ENCODE data around the gene AHSG. TPM values are rescaled to one million over a fixed set of nuclear protein-coding genes. Genes with fewer than 3 reads are reported as not detected.
A peak's percentile ranks its signal among the peaks of the same experiment; 100 is the strongest.

Gene AHSG
- total RNA-seq, 1 donor from 2014 or later, result not detected

DNA sequence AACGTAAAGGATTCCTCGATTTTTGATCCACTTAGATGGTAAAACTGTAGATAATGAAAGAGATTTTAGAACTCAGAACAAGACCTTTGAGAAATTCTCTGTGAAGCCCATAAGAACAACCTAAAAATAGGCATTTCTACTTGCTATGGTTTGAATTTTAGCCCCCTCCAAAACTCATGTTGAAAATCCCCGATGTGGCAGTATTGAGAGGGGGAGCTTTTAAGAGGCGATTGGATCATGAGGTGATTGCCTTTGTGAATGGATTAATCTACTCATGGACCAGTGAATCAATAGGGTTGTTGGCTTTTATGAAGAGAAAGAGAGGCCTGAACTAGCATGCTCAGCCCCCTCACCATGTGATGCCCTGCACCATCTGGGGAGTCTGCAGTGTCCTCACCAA lies 20.2 kb upstream of the AHSG start:
- DNase-seq (ENCODE audit: low read depth in 2 of 2), result no peak

DNA sequence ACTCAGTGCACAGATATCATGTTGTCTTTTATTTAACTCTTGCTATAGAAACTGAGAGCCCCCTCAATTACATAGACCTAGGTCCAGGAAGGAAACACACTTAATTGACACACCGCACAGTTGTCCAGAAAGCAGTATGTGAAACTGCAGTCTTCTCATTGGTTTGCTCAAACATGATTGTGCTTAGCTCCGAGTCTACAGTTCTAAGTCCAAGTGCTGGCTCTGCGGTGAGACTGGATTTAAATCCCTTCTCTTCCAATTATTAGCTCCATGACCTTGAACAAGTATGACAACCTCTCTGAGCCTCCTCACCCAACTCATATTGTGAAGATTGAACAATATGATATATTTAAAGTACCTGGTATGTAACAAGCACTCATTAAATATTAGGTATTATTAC lies 19.0 kb upstream of the AHSG start:
- DNase-seq (ENCODE audit: low read depth in 2 of 2), result no peak

DNA sequence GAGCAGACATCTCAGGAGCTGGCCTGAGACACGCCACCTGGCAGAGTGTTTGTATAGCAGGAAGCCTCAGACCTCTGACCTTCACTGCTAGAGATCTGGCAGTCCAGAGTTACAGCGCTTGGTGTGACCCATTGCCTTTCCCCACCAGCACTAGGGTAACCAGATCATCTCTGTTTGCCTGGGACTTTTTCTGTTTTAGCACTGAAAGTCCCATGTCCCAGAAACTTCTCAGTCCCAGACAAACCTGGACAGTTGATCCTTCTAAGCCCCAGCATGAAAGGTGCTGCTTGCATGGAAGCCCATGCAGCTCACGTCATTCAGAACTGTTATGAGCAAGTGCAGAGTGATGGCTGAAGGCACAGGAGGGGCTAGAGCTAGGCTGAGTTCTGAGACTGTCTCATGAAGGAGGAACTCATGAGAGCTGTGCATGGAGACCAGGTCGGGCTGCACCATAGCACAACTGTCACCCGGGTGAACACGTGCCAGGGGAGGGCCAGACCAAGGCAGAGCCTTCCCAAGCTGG lies 18.2 kb upstream of the AHSG start:
- DNase-seq (ENCODE audit: low read depth in 2 of 2), result no peak

DNA sequence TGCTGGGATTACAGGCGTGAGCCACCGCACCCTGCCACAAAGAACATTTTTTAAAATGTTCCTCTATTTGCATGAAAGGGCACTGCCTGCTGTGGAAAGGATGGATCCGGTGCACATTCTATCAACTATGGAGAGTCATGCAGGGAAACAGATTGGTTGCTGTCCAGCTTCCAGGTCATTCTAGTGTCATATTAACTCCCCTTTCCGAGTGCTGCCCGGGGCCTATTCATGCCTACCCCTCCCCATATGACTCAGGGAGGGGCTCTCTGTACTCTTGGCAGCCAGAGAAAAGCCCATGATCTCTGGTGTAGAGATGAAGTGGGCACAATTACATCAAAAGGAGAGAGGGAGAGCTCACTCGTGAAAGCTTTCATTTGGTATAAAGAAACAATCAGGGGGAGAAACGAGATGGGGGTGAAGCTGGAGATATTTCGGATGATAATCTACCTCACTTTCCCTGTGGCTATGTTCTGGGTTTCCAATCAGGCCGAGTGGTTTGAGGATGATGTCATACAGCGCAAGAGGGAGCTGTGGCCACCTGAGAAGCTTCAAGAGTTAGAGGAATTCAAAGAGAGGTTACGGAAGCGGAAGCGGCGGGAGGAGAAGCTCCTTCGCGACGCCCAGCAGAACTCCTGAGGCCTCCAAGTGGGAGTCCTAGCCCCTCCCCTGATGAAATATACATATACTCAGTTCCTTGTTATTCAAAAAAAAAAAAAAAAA lies 16.1 kb upstream of the AHSG start:
- DNase-seq (ENCODE audit: low read depth in 2 of 2), result no peak

DNA sequence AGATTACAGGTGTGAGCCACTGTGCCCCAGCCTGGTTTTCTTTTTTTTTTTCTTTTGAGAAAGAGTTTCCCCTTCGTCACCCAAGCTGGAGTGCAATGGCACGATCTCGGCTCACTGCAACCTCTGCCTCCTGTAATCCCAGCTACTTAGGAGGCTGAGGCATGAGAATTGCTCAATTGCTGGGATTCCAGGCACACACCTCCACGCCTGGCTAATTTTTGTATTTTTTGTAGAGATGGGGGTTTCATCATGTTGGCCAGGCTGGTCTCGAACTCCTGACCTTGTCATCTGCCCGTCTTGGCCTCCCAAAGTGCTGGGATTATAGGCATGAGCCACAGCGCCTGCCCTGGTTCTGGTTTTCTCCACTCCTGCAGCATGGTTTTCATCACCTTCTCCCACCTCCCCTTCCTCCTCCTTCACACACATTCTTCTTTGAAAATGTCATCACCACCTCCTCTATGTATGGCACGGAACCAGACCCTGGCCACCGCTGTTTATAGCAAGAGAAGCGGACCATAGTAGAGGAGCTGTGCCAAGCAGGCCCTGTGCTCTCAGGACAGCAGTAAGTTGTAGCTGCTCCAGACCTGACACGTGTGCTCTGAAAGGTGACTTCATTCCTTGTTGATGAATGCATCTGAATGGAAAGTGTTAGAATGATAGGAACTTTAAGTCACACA lies 14.6 kb upstream of the AHSG start:
- no peak for DNase-seq (ENCODE audit: low read depth in 2 of 2)

DNA sequence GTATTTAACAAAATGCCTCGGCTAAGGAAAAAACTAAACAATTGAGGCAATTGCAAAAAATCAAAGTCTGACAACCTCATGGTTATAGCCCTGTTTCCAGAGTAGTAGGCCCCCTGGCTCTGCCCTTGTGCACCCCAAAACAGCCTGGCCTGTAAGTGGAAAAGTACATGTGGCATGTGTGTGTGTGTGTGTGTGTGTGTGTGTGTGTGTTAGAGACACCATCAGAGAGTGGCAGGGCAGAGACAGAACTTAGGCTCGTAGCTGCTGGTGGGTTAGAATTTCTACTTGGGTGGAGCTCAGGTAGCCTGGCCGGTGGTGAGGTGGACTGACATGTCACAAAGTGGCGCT lies 14.1 kb upstream of the AHSG start:
- DNase-seq (ENCODE audit: low read depth in 2 of 2), result no peak

DNA sequence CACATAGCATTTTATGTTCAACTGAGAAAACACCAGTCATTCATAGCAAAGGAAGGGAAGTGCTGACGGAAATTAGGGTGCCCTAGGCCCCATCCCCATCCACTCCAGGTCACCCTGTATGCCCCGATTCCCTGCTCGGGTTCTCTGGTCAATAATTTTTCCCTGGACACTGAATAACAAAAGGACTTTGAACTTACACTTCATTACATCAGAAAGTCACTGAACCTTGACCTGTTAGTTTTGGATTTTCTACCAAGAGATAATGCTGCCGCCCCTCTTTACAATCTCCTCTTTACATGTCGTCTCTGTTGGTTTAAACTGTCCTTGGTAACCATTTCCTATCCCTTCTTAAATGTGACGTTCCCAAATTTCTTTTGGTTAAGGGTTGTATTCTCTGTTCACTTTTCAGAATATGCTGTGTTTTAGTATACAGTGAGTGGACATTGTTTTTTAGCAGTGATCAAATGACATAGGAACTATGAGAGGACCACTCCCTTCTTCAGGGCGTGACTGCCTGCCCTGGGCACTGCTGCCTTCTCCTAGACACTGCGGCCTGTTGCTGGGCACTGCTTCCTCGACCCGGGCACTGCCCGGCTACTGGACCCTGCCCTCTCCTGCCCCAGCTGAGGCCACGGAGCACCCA lies 13.6 kb upstream of the AHSG start:
- no peak for DNase-seq (ENCODE audit: low read depth in 2 of 2)

DNA sequence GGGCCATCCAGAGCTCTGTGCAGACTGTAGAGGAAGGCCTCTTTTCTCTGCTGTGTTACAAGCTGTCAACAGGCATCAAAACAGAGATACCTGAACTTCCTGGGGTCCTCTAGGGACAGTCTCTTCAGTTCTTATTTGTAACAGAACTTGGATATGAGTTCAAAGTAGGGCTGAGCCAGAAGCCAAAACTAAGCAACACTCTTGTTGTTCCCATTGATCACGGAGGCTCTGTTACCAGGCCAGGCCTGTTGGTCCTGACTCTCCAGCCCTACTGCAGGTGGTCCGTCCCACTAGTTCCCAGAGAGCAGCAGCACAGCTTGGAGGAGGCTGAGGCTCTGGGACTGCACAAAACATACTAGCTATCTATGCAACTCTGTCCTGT lies 13.1 kb upstream of the AHSG start:
- DNase-seq (ENCODE audit: low read depth in 2 of 2), result no peak

DNA sequence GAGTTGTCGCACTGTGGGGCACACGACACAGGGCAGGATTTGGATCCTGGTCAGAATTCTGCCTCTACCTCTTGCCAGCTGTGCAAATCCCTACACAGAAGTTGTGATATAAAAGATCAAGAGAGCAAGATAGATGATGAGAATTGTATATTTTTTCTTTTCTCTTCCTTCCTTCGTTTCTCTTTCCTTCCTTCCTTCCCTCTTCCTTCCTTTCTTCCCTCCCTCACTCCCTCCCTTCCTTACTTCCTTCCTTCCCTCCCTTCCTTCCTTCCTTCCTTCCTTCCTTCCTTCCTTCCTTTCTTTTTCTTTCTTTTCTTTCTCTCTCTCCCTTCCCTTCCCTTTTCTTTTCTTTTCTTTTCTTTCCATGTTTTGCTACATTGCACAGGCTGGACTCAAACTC lies 12.0 kb upstream of the AHSG start:
- no peak for DNase-seq (ENCODE audit: low read depth in 2 of 2)

DNA sequence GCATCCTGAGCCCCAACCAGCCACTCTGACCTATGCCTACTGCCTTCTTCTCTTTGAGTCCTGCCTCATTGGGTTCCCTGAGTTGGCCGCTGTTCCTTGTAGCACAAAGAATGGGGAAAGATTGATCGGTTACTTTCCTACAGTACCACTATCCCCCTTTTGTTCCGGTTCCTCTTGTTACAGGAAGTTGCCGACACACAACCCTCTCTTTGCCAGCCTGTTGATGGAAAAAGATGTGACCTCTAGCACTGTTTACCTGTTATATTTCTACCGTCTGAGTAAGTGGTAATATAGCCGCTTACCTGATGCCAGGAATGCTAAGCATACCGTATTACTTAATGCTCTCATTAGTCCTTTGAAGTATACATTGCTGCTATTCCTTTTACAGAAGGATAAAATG lies 9.7 kb upstream of the AHSG start:
- DNase-seq (ENCODE audit: low read depth in 2 of 2), result no peak

DNA sequence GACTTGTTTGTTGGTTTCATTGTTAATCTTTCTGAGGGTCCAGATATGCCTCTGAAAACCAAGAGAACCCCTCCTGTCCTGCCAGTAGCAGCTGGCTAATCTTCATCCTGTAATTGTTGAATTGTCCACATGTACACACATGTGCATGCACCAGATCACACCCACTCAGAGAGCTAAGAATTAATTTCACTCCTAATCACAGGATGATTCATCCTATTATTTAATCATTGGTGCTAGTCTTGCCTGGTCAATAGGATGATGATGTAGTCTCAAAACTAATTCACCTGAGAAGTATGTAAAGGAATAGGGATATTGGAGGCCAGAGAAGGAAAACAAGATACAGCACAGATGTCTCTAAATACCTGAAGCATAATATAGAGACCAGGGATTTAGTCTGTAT lies 7.8 kb upstream of the AHSG start:
- no peak for DNase-seq (ENCODE audit: low read depth in 2 of 2)

DNA sequence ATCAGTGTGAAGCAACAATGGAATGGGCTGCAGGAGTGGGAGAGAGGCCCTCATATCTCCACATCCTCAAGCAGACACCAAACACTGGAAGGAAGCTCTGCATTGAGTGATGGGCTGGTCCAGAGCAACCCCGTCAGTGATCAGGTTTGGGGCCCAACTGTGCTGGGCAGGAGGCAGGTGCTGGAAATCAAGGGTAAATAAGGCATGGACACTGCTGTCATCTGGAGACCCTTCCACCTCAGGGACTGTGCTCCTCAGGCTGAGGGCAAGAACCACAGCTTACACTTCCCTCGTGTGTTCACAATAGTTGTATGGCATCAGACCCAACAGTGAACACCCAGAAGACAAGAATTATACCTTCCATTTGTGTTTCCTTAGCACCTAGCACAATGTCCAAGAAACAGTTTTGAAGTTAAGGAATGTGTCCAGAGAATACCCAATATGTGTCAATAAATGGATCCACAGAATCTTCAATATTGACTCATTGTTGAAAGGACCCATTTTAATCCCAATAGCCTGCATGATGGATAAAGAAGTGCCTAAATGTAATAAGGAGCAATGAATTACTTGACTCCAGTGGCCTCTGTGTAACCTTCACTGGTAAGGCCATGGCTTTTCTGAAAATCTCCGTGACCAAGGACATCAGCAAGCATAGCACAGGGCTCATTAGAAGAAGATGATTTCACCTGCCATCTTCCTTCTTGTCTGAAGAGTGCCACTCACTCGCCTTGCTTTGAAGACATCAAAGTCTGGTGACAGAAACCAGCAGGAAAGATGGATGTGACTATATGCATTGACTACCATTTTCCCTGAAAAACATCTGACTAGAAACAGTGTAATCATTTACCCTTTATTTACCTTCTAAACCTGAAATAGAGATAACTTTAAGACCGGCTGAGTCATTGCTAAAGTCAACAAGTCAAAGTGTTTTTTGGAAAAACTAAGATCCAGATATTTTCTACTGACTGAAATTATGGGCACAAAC lies 7.0 kb upstream of the AHSG start:
- DNase-seq (ENCODE audit: low read depth in 2 of 2), result no peak

DNA sequence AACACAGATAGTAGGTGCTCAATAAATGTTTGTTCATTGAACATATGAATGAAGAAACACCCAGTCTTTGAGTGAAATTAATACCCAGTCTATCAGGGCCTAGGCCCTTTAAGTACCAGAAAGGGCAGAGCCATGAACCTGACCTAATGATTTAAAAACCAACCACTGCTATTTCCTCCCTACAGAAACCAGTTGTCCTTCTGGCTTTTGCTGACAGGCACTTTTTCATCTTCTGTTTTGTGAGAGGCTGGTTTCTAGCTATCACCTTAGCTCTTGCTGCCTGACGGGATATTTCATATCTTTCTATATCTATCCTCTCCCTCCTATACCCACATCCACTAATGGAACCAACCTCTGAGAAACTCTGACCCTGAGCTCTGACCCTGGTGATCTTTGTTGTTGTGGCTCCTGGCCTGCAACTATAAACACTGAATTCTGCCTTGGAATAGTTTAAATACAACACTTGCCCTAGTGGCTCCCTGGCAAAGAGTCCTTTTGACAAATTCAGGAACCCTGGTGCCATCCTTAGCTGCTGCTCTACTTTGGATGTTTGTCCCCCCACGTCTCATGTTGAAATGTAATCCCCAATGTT lies 4.1 kb upstream of the AHSG start:
- no peak for DNase-seq (ENCODE audit: low read depth in 2 of 2)

DNA sequence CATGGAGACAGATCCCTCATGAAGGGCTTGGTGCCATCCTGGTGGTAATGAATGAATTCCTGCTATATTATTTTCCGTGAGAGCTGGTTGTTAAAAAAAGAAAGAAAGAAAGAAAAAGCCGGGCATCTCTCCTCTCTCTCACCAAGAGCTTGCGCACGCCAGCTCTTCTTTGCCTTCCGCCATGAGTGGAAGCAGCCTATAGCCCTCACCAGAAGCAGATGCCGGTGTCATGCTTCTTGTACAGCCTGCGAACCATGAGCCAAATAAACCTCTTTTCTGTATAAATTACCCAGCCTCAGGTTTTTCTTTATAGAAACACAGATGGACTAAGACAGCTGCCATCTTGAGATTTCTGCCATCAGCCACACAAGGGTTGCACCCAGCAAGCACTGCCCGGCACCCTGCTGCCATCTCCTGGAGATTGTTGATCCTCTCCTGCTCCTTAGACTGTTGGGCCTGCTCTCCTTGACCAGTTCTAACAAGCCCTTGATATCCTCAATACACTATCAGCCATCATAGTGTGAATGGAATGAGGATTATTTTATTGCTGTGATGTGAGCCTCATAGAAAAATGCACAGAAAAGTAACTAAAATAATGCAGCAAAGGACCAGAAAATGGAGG lies 3.5 kb upstream of the AHSG start:
- no peak for DNase-seq (ENCODE audit: low read depth in 2 of 2)

DNA sequence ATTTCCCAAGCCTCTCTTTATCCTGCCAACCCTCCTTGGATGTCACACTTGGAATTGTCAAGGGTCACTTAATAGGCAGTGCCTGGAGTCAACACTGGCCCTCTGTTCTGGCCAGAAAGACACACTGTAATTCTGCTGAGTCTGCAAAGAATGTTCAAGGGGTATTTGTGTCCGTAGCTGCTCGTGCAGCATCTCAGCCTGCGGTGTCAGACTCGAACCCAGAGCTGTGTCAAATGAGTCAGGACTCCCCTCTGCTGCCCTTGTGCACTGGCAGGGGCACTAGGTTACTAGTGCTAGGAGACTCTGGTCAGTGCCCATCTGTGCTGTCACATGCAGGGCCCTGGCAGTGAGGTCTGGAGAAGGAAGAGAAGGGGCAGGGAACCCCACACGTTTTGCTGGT lies 795 bp upstream of the AHSG start:
- DNase-seq (ENCODE audit: low read depth in 2 of 2), result no peak

DNA sequence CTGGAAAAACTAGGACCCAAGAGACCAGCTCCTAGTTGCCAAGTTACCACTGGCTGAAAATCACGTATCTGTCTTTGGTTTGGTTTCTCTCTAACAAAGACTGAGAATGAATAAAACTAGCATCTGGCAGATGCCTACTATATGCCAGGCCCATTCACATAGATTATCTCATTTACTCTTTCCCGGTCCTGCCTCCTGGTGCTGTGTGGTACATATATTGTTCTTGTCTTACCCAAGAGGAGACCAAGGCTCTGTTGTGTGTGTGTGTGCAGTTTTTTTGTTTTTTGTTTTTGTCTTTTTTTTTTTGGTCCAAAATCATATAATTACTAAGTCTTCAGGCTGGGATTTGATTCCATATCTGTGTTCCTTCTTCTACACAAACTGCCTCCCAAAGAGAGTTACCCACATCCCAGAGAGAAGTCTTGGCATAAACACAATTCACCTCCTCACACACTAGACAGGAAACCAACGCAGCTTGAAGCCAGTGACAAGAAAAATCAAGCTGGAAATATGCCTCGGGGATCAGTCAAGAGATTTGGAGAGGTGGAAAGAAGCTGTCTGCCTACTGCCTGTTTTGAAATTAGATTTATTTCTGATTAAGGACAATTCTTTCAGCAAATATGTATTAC lies 891 bp downstream of the AHSG start:
- no peak for DNase-seq (ENCODE audit: low read depth in 2 of 2)

DNA sequence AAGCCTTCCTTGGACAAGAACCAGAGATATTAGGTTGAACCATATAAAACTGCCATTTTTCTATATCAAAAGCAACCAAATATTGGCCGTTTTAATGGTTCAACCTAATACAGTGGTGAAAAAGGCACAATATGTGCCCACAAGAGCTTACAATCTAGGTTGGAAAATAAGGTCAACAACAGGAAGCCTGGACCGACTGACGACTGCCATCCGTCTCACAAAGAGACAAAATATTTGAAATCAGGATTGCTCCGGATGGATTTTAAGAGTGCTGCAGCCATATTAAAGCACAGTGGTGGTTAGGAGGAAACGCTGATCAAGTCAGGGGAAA lies 1.4 kb downstream of the AHSG start:
- DNase-seq (ENCODE audit: low read depth in 2 of 2), result peak; percentile 4 to 29

DNA sequence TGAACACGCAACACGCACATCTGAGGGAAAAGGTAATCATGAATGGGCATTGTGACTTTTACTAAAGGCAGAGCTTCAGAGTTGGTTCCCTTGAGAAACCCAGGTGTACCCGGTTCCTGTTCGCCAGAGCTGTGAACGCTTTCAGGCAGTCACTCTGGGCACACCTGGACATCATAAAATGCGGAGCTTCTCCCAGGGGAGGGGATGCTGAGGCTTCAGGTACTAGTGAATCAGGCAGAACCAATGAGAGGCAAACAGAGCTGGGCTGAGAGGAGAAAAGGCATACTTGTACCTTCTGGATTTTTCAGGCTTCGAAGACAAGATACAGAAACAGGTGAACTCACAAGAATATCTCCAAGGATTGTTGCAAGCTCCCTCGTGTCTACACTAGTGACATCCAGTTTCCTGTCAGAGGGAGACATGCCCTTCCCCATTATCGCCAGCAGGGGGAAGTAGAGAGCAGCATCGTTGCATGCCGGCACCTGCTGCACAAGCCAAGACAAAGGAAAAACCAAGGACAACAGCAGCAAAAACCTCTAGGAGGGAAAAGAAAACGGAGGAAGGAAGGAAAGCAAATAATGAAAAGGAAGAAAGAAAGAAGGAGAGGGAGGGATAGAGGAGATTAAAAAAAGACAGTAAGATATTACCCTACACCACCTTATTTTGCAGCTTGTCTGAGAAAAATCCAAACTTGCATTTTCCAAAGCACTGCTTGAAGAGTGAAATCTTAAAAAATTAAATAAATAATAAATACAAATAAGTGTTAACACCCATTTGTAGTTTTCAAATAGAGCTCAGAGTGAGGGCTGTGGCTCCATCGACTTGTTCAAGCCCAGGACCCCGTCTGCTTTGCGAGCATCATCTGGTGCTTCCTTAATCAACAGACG lies 2.0 kb downstream of the AHSG start:
- DNase-seq (ENCODE audit: low read depth in 2 of 2), result peak; percentile 35 to 62

DNA sequence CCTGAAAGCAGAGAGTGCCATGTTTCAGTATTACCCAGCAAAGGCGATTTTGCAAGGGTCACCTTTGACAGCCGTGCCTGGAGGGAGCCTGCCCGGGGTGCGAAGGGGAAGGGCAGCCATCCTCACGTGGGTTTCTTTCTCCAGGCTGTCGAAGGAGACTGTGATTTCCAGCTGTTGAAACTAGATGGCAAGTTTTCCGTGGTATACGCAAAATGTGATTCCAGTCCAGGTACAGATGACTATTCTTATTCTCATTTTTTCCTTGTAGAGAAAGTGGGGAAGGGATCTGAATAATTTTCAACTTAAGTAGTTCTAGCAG lies 3.4 kb downstream of the AHSG start:
- no peak for DNase-seq (ENCODE audit: low read depth in 2 of 2)

All from dermis microvascular lymphatic vessel endothelial cell (primary cell).